ENCODE data around the gene CHI3L1. TPM values are rescaled to one million over a fixed set of nuclear protein-coding genes. Genes with fewer than 3 reads are reported as not detected.

Gene CHI3L1
- total RNA-seq, 4 donors from 2014 or later, result 1.3 to 2.1 (median 1.7) TPM; not detected in 1

GRCh38 chr1:203208181-203208580 lies 21.7 kb upstream of the CHI3L1 start:
- Histone ChIP-seq H3K36me3 (no peaks in the 10 kb centered on the region), H3K4me1 (peaks cover 0 to 2% (median 0%) of the 10 kb centered on the region in 4 donors), H3K9me3 (no peaks in the 10 kb centered on the region), H3K27ac (replicated peaks in 1 of 4) (no peak overlapping the region), H3K4me3 (no peak overlapping the region), H3K27me3 (peaks cover 0 to 3% (median 0%) of the 10 kb centered on the region in 4 donors)
- TF ChIP-seq POLR2AphosphoS5 (IDR thresholded peaks at IDR 0.05) (no peak), EP300 (IDR thresholded peaks at IDR 0.05) (no peak)
- intact Hi-C loops (cut with DNase I), result no loop called here
- 95% methylated on average over 1 of the region's 1 CpG for WGBS
- no peak for DNase-seq (ENCODE audit: extremely low spot score)

- peaks cover 0 to 3% (median 0%) of the 10 kb centered on the region in 4 donors for H3K27me3 ChIP-seq
- no peak for DNase-seq (ENCODE audit: extremely low spot score)
- no peaks in the 10 kb centered on the region for H3K9me3 ChIP-seq
- WGBS, result 91% methylated on average over 2 of the region's 2 CpGs
- peaks cover 0 to 6% (median under 1%) of the 10 kb centered on the region in 4 donors for H3K4me1 ChIP-seq
- no peak overlapping the region for H3K4me3 ChIP-seq
- H3K36me3 ChIP-seq, result no peaks in the 10 kb centered on the region
- TF ChIP-seq POLR2AphosphoS5 (IDR thresholded peaks at IDR 0.05) (no peak), POLR2A (IDR thresholded peaks at IDR 0.05; ENCODE audit: low read depth) (no peak), EP300 (IDR thresholded peaks at IDR 0.05) (no peak)
- TF ChIP-seq, protein P1, sequence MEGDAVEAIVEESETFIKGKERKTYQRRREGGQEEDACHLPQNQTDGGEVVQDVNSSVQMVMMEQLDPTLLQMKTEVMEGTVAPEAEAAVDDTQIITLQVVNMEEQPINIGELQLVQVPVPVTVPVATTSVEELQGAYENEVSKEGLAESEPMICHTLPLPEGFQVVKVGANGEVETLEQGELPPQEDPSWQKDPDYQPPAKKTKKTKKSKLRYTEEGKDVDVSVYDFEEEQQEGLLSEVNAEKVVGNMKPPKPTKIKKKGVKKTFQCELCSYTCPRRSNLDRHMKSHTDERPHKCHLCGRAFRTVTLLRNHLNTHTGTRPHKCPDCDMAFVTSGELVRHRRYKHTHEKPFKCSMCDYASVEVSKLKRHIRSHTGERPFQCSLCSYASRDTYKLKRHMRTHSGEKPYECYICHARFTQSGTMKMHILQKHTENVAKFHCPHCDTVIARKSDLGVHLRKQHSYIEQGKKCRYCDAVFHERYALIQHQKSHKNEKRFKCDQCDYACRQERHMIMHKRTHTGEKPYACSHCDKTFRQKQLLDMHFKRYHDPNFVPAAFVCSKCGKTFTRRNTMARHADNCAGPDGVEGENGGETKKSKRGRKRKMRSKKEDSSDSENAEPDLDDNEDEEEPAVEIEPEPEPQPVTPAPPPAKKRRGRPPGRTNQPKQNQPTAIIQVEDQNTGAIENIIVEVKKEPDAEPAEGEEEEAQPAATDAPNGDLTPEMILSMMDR (IDR thresholded peaks at IDR 0.05), result no peak
- intact Hi-C loops (cut with DNase I), result no loop called here
- H3K27ac ChIP-seq (replicated peaks in 1 of 4), result no peak overlapping the region
These were observed 21.2 kb upstream of the CHI3L1 start for GRCh38 chr1:203207751-203208150.

DNA sequence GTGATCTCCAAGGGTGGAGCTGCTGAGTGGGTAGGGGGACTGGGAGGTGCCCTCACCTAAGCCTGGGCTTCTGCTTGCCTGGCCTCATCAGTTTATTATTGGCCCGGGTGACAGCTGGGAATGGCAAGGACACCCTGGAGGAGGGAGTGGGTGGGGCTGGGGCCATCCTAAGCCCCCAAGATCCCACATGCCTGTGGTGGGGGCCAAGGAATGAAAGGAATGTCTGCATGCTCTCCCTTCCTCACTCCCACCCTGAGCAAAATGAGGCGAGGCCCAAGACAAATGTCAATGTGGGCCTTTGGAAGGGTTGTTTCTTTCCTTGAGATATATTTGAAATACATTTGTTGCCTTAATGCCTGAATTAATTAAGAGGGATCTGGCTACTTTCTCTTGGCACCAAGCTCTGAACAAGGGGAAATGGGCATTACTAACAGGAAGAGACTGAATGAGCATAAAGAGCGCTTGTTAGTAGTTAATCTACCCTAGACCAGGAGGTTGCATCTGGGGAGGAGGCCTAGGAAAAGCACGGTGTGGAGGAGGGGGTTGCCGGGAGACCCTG lies 19.7 kb upstream of the CHI3L1 start:
- WGBS, result 90% methylated on average over 5 of the region's 5 CpGs
- no peak for DNase-seq (ENCODE audit: extremely low spot score)
- Histone ChIP-seq H3K4me3 (no peak overlapping the region), H3K4me1 (peaks cover 4 to 19% (median 7%) of the 10 kb centered on the region in 4 donors), H3K27ac (replicated peaks in 1 of 4) (no peak overlapping the region), H3K27me3 (peaks cover 0 to 11% (median 0%) of the 10 kb centered on the region in 4 donors), H3K9me3 (no peaks in the 10 kb centered on the region), H3K36me3 (no peaks in the 10 kb centered on the region)
- TF ChIP-seq POLR2AphosphoS5 (IDR thresholded peaks at IDR 0.05) (no peak), POLR2A (IDR thresholded peaks at IDR 0.05; ENCODE audit: low read depth) (no peak), EP300 (IDR thresholded peaks at IDR 0.05) (no peak)
- intact Hi-C loops (cut with DNase I), result no loop called here

GRCh38 chr1:203204756-203205155 lies 18.3 kb upstream of the CHI3L1 start:
- Histone ChIP-seq H3K4me3 (no peak overlapping the region), H3K36me3 (no peaks in the 10 kb centered on the region), H3K9me3 (no peaks in the 10 kb centered on the region), H3K27ac (replicated peaks in 1 of 4) (no peak overlapping the region), H3K27me3 (peaks cover 0 to 11% (median 0%) of the 10 kb centered on the region in 4 donors), H3K4me1 (peaks cover 4 to 31% (median 15%) of the 10 kb centered on the region in 4 donors)
- DNase-seq (ENCODE audit: extremely low spot score), result no peak
- TF ChIP-seq EP300 (IDR thresholded peaks at IDR 0.05), result no peak
- TF ChIP-seq, protein P1 (IDR thresholded peaks at IDR 0.05), result no peak
- no peak for TF ChIP-seq POLR2A (IDR thresholded peaks at IDR 0.05; ENCODE audit: low read depth)
- no peak for TF ChIP-seq POLR2AphosphoS5 (IDR thresholded peaks at IDR 0.05)
- WGBS, result 94% methylated on average over 2 of the region's 2 CpGs
- intact Hi-C loops (cut with DNase I), result no loop called here

DNA sequence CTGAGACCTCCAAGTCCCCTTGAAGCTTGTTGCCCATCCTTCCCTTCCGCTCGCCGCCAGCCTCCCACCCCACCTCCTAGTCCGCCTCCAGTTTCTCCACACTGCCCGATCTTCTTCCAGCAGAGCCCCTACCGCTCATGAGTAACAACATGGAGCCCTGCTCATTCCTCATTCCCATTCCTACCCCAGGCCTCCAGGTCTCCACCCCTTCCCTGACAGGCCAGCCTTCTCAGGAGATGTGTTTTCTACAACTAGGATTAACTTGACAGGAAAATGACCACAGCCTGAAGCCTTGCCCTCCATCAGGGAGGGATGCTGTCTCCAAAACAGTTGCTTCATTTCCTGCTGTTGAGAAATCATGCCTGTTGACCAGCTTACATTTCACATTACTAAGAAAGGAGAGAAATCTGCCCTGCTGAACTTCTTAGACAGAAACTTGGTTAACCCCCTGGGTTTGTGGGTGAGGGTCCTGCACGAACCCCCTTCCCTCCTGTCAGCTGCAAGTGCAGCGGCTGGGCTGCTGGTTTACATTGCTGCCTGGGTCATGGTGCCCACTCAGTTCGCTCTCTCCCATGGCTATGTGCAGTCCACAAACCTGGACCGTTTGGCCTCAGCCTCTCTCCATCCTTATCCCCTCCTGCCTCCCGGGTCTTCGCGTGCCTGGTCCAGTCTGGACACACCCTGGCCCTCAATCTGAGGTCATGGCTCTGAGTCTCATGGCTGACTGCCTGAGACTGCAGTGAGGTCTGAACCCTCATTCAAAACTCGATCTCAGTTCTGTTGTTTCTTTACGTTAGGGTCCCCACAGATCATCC lies 16.1 kb upstream of the CHI3L1 start:
- Histone ChIP-seq H3K4me3 (no peak overlapping the region), H3K27me3 (peaks cover 0 to 11% (median 0%) of the 10 kb centered on the region in 4 donors), H3K27ac (replicated peaks in 1 of 4) (peak overlapping the region; percentile 37 to 75 (median 56)), H3K4me1 (peaks cover 9 to 40% (median 17%) of the 10 kb centered on the region in 4 donors), H3K9me3 (no peaks in the 10 kb centered on the region), H3K36me3 (no peaks in the 10 kb centered on the region)
- 69% methylated on average over 14 of the region's 15 CpGs for WGBS
- intact Hi-C loops (cut with DNase I), result no loop called here
- TF ChIP-seq EP300 (IDR thresholded peaks at IDR 0.05) (no peak), POLR2A (IDR thresholded peaks at IDR 0.05; ENCODE audit: low read depth) (no peak), POLR2AphosphoS5 (IDR thresholded peaks at IDR 0.05) (peak; percentile 44 to 54)
- no peak for DNase-seq (ENCODE audit: extremely low spot score)

All from esophagus muscularis mucosa (tissue), 4 donors.